NCI-H2107 treated with DMSO at 0.1 percent for 48 hours (cell line): Measurements from ENCODE around the gene CTNNB1.

Experiments
- DNase-seq: peaks from one replicate; lab custom pipeline; 2025; ENCODE audit not compliant: unreplicated experiment; lab: John Stamatoyannopoulos, UW

The CTNNB1 gene

DNA sequence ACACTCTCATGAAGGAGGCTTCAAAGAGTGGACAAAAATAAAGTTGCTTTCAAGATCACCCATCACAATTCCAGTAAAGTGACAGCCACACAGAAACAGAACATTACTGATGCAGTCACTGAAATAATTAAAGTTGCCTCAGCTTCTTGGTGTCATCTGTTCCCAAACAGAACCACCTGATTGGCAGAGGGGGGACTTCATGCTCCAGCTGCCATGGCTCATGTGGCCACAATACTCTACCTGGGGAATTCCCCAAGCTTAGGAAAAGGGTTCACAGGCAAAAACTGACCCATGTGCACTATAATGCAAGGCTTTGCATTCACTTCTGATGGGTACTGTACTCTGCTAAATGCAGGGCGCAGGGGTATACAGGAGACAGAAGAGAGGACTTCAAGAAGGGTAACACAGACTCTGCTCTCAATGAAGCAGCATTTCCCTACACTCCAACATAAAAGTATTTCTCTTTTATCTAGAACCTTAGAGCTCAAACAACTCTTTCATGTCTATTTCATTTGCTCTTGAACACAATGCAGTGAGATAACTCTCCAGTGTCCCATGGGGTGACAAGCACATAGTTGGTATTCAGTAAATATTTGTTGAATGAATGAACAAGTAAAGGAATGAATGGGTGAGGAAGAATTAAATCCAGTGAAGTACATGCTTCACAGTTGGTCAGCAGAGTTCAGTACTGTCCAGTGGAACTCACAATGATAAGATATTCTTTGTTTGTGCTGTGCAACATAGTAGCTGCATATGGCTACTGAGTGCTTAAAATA lies 8.6 kb upstream of the CTNNB1 start:
- no peak for DNase-seq

DNA sequence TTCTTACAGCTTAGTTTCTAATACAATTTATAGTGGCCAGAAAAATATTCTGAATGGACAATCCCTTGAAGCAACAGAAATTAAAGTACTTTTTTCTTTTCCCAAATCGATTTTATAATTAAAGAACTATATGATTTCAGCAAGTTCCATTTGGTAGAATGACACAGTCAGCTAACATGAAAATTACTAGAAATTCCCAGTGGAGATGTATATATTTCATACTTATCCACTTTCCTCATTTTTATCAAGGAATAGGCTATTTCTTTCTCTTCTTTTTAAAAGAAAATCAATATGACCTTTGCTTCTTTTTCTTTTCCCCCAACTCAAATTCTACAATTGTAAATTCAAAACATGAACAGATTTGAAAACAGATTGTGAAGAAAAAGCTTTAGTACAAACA lies 6.4 kb upstream of the CTNNB1 start:
- no peak for DNase-seq

DNA sequence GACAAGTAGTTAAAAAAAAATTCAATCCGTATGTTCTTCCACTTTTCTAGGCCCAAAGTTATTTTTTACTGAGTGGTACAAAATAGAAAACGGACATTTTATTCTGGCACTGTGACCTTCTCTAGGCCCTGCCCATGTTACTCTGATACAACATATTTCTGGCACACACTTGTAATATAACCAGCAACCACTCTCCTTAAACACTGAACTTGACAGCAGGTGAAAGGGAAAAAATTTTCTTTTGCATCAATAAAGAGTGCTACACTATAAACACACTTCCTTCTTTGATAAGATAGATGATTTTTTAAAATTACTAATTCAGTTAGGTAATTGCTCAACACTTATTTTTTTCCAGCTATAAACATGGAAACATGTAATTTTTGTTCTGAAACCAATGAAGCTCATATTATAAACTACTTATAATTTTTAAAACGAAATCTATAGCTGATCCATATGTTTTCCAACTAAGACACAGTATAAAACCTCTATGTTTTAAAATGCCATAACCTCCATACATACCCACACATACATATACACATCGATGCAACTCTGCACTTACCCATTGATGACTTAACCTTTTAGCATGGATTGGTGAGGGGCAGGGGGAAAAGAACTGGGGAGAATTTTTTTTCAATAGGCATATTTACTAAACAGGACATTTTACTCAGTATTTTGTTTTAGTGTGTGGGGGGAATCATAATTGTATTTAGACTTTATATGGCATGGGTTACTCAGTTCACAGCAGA lies 5.3 kb upstream of the CTNNB1 start:
- DNase-seq: no peak

DNA sequence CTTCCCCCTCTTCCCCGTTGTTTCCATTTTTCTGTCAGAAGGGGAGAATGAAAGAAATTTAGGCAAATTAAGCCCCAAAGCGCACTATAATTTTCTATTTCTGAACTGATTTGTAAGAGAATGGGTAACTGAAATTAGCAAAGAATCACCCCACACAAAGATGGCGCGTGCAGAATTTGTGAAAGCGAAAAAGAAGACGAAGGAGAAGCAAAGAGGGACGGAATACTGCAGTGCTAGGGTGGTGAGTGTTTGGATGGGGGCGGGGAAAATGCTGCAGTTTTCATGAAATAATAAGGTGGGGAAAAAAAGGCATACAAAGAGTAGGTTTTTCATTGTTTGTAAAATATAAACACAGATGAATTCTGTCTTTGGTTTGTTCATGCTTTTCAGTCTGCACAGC lies 4.6 kb upstream of the CTNNB1 start:
- DNase-seq: no peak

DNA sequence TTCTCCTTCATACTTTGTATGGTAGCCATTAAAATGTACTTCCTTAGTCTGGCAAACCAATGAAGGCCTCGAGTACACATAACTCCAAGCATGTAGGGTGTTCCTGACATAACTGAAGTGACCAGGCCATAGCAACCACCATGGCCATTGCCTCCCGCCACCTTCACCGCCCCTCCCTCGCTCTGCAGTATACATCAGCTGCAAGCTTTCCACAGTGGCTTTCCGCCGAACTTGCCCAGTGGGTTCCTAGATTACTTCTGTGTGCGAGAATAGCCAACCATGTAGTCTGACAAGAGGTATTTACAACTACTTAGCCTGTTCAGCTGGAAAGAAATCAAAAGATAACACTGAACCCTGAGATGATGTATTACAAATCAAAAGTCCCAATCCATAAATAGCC lies 3.4 kb upstream of the CTNNB1 start:
- DNase-seq: no peak

DNA sequence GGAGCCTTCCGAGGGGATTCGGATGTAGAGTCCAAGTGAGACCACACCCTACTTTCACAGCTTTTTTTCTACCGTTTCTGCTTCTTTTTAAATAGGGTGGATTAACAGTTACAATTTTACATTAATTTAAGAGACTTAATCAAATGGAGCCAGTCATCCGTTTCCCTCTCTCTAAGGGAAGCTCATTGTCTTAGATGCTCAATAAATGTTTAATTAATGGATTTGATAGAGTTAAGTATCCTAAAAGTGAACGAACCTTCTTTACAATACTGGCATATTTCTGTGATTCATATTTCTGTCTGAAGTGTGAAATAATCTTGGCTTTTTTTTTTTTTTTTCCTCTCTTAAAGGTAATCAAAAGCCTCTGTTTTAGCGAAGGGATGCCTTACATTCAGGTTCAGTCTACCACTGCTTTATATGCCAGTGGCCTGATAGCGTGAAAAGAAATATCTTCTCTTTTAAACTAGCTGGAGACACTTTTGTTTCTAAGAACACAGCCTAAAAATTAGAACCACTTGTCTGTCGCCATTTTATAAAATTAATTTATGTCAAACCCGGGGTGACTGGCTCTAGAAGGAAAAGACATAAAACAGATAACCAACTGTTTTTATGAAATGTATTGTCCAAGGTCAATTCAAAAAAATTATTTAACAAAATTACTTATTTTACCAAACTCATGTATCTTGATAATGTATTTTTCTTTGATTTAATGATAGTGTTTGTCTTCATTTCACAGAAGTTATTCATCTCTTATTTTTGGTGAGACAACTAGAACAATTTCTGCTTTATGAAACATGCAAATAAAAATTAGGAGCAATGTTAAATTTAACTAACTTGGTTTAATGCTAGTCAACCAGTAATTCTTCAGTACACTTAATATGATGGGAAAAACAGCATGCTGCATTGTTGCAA lies 2.5 kb upstream of the CTNNB1 start:
- DNase-seq: no peak

DNA sequence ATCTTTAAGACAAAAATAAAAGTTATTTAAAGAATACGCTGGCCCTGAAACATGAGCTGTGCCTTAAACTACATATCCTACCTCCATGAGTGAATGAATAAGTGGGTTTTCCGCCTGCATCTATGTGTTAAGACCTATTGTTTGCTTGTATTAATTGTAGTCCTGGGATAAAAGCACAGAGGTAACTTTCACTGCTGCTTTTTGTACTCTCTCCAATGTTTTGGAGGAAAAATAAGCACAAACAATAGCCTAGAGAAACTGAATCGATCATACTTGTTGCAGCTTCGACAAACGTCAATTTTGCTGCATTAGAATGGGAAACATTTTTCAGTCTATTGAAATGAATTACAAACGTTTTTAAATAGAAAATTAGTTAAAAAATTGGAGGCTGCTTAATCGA lies 1.3 kb upstream of the CTNNB1 start:
- no peak for DNase-seq

DNA sequence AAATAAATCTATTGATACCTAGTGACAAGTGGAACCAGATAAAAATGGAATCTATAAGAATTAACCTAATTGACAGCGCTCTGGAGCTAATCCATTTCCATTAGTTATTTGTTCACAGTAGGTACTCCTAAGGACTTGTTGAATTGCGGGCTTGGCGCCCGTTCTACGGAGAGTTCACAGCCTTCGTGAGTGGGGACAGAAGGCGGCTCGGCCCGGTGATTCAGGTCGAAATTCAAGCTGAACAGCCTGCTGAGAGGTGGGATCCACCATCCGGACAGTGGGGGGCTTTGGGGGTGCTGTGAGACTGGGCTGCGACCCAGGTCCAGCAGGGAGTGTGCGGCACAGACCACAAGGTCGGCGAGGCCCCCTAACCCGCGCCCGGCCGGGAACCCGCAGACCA lies 779 bp upstream of the CTNNB1 start:
- DNase-seq: no peak

DNA sequence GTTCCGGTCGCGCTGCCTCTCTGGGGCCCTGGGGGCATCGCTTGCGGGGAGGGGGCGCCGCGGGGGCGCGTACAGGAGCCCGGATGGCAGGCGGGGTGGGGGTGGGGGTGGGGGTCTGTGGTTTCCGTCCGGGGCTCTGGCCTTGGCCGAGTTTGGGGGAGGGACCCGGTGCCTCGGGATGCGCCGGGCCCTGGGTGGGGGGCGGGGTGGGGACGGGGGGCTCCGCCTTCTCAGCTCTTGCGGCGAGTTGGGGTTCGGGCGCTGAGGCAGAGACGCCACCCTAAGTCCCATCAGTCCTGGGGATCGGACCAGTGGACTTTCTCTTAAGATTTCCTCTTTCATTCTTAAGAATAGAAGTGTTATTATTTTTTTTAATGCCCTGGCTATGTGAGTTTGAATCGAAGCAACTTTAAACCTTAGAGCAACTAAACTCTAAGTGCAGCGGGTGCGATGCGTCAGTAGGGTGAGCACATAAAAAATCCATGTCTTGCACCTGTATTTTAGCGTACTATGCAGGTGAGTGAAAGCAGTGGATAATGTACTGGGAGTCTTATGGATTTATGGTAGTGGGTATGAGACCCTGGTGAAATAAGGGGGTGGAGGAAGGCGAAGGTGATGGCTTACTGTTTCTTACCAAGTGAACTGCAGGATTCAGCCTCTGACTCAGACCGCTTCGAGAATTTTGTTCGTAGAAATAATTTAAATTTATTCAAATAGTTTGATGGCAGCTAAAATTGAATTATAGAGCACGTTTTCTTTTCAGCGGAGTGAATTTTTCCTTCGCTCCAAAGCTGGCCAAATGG lies 762 bp downstream of the CTNNB1 start:
- DNase-seq: no peak

DNA sequence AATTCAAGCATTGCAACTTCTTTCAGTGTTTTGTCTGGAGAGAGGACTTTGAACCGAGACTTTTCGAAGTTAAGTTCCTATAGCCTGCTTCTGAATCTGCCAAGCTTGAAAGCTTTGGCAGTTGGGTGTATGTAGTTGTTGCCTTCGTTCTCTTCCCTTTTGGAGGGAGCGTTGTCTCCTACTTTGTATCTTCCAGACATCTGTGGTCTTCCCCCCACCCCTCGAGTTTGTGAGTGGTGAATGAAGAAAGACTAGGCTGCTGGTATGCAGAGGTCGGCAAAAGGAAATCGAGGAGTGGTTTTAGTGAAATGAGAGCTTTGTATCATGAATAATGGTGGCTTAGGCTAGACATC lies 1.3 kb downstream of the CTNNB1 start:
- peak; percentile 13 for DNase-seq

DNA sequence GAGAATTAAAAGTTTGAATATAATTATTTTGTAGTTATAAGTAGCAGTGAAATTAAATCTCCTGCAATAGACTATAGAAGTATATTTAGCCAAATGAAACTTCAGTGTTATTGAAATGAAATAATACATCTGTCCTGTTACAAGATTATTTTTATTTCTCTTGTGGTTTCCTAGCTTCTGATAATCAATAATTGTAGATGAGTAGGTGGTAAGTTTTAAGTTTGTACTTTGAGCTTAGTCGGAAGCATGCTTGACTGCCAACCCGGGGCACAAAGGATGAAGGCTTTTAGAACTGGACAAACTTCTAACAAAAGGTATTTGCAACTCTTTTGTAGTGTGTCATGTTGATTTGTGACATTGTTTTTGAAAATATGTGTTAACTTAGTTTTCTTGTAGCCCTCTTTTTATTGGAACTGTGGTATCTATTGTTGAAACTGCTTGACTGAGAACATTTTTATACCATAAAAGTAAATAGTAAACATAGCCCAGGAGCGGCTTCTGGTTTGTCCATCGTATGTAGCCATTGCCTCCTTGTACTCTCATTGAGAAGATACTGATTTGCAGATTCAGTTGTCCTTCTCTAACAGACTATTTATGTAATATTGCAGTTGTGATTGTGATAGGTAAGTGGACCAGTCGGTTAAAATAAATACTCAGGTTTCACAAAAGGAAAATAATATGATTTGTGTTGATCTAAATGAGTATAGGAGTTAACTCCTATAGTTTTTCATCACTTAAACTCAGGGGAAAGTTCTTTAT lies 2.9 kb downstream of the CTNNB1 start:
- DNase-seq: no peak

DNA sequence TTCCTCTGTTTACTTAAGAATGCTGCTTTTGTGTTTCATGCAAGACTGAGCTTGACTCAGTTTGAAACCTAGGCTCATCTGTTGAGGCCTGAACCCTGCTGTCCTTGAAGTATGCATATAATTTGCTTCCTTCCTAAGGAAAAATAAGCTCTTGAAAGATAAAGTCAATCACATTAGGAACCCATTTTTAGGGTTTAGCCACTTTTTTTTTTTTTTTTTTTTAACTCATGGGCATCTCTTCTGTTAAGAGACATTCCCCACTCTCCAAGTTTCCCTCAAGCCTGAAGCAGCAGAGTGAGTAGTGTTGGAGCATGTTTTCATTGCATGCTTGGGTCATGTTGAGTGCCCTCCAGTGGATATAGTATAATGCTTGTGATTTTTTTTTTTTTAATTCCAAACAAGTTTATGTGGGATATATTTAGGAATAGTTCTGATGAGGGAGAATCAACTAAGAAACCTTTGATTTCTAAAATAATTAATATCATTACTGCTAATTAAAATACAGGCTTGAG lies 3.6 kb downstream of the CTNNB1 start:
- DNase-seq: peak; percentile 23

DNA sequence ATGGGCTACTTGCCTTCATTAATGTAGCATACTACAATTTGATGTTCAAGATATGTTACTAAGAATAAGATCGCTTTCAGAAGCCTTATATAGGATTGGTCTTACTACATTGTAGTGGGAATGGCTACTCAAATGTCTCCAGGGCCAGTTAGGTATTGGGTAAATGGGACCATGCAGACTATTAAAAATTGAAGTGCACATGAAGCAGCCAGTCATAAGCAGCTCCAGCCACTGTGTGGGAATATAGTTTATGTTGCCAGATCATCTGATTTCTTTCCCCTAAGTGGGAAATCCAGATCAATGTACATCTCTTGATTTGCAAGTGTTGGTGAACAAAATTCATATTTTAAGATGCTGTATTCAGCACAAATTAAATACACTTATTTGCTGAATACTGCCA lies 5.1 kb downstream of the CTNNB1 start:
- no peak for DNase-seq

DNA sequence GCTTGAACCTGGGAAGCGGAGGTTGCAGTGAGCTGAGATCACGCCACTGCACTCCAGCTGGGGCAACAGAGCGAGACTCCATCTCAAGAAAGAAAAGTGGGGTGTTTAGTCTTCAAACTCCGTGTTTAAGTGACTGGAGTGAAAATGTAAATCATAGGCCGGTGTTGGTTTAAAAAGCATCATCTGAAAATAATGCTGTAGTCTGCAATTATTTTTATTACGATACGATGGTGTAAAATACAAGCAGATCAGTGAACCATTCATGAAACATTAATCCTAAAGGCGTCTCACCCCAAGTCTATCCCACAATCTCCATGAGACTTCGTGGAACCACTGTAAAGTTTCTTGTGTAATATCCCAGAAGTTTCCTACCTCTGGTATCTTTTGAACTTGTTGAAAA lies 6.3 kb downstream of the CTNNB1 start:
- no peak for DNase-seq

DNA sequence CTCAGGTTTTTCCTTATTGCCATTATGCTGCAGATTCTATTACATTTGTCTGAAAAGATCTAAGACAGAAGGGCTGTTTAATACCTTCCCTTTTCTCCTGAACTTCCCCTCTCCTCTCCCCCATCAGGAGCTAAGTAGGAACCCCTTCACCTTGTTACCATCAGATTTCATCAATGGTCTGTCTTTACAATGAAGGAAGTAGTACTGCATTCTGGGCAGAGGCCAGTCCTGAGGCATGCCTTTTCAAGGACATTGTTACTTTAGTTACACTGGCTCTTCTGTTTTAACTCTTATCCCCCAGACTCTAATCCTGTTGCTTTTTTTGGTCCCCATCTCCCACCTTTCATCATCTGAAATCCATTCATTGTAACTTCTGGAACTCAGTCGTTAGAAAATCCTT lies 8.1 kb downstream of the CTNNB1 start:
- no peak for DNase-seq

DNA sequence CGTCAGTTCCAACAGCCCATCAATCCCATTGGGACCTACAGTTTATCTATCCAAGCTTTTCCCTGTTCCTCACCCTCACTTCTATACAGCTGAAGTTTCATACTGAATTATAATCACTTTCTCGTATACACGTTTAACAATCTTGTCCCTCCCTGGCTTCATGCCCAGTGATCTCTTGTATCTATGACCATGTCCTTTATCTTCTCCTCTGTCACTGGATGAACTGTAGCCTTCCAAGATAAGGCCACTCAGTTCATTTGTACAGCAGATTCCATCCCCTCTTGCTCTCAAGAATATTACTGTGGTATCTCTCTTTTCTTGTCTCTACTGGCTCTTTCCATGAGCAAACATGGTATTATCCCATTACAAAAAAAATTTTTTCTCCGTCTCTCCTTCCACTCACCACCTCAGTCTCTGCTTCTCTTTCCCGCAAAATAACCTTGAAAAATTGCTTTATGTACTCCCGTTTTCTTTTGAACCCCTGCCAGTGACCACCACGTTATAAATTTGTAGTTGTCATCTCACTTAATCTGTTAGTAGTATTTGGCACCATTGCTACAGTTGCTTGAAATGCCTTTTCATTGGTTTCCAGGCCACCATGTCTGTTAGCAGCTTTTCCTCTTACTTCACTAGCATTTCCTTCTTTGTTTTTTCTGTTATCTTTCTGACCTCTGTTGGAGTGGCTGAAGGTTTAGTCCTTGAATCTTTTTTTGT lies 9.4 kb downstream of the CTNNB1 start:
- DNase-seq: no peak

DNA sequence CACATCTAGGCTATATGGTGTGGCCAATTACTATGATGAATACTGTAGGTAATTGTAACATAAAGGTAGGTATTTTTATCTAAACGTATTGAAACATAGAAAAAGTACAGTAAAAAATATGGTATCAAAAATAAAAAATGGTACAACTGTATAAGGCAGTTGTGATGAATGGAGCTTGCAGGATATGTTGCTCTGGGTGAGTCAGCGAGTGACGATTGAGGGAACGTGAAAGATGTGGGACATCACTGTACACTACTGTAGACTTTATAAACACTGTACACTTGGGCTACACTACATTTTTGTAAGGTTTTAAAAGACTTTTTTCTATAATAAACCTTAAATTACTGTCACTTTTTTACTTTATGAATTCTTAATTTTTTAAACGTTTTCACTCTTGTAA lies 10.3 kb downstream of the CTNNB1 start:
- no peak for DNase-seq

DNA sequence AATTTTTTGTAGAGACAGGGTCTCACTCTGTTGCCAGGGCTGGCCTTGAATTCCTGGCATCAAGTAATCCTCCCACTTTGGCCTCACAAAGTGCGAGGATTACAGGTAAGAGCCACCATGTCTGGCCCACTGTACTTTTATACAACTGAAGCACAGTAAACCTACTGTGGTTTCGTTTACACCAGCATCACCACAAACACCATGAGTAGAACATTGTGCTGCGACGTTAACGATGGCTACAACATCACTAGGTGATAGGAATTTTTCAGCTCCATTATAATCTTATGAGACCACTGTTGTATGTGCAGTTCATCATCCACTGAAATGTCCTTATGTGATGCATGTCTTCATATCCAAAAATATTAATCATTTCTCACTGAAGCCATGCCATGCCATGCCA lies 11.7 kb downstream of the CTNNB1 start:
- no peak for DNase-seq

DNA sequence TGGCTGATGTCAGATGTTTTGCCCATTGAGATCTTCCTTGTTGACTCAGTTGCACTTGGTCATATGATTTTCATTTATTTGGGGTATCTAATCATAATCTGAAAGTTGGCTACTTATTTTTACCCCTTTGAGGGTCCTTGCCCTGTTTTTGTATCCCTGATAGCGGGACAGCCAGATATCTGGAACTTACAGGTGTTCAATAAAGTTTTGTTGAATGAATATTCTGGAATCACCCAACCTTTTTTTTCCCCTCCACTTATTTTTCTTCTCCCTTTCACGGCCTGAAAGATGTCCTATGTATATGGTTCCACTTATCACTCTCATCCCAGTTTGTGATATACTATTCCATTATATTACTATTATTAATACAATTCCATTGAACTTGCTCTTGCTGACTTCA lies 12.8 kb downstream of the CTNNB1 start:
- DNase-seq: no peak
